ENCODE results near the gene SPATA2. TPM values are rescaled to one million over a fixed set of nuclear protein-coding genes. Genes with fewer than 3 reads are reported as not detected.

Gene SPATA2
- total RNA-seq, 4 donors from 2014 or later, result 3.3 to 5.6 (median 4.0) TPM

DNA sequence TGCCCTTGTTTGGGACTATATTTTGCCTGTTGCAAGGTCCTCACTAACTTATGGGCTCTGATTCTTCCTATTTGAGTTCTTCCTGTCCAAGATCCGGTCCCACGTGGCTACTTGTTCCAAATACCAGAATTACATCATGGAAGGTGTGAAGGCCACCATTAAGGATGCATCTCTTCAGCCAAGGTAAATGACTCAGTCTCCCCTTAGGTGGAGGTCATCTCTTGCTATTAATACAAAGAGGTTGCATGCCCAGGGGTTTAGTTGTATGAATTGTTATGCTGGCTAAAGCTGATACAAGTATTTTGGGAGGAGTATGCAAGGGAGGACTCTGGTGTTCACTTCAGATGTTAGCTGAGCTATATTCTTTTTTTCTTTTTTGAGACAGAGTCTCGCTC lies 30.0 kb upstream of the SPATA2 start:
- 82 to 92% methylated on average over 3 of the region's 3 CpGs for WGBS, 2 donors
- intact Hi-C loops (cut with DNase I), result no loop called here
- DNase-seq, result no peak

DNA sequence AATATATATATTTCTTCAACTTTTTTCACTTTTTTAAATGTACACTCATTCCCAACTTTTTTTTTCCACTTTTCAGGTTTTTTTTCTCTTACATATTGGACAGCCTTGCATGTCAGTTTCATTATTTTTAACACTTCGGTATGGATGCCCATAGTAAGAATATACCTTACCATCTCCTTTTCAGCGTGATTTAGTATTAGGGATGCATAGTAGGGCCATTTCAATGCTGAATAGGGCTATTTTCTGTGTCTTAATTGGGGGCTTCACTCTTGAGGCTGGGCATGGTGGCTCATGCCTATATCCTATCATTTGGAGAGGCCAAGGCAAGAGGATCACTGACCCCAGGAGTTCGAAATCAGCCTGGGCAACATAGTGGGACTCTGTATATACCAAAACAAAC lies 27.6 kb upstream of the SPATA2 start:
- 98 to 100% methylated on average over 3 of the region's 3 CpGs for WGBS, 2 donors
- no peaks in the 10 kb centered on the region for H3K27me3 ChIP-seq
- peaks cover 12 to 51% (median 15%) of the 10 kb centered on the region in 3 donors for H3K4me1 ChIP-seq
- TF ChIP-seq, protein P1, sequence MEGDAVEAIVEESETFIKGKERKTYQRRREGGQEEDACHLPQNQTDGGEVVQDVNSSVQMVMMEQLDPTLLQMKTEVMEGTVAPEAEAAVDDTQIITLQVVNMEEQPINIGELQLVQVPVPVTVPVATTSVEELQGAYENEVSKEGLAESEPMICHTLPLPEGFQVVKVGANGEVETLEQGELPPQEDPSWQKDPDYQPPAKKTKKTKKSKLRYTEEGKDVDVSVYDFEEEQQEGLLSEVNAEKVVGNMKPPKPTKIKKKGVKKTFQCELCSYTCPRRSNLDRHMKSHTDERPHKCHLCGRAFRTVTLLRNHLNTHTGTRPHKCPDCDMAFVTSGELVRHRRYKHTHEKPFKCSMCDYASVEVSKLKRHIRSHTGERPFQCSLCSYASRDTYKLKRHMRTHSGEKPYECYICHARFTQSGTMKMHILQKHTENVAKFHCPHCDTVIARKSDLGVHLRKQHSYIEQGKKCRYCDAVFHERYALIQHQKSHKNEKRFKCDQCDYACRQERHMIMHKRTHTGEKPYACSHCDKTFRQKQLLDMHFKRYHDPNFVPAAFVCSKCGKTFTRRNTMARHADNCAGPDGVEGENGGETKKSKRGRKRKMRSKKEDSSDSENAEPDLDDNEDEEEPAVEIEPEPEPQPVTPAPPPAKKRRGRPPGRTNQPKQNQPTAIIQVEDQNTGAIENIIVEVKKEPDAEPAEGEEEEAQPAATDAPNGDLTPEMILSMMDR (IDR thresholded peaks at IDR 0.05), result no peak
- TF ChIP-seq POLR2A (IDR thresholded peaks at IDR 0.05), result no peak
- H3K27ac ChIP-seq, result no peak overlapping the region
- H3K4me3 ChIP-seq, result no peak overlapping the region
- no peaks in the 10 kb centered on the region for H3K9me3 ChIP-seq
- intact Hi-C loops (cut with DNase I), result no loop called here
- no peak for DNase-seq
- peaks cover 7 to 77% (median 28%) of the 10 kb centered on the region in 3 donors for H3K36me3 ChIP-seq

More for the DNA sequence above, 30.0 kb upstream of the SPATA2 start:
- Histone ChIP-seq H3K27ac (no peak overlapping the region), H3K4me1 (peaks cover 0 to 32% (median 4%) of the 10 kb centered on the region in 3 donors), H3K36me3 (peaks cover 16 to 97% (median 45%) of the 10 kb centered on the region in 3 donors), H3K9me3 (no peaks in the 10 kb centered on the region), H3K4me3 (no peak overlapping the region), H3K27me3 (no peaks in the 10 kb centered on the region)
- TF ChIP-seq, protein P1 (IDR thresholded peaks at IDR 0.05), result no peak
- no peak for TF ChIP-seq POLR2A (IDR thresholded peaks at IDR 0.05)

DNA sequence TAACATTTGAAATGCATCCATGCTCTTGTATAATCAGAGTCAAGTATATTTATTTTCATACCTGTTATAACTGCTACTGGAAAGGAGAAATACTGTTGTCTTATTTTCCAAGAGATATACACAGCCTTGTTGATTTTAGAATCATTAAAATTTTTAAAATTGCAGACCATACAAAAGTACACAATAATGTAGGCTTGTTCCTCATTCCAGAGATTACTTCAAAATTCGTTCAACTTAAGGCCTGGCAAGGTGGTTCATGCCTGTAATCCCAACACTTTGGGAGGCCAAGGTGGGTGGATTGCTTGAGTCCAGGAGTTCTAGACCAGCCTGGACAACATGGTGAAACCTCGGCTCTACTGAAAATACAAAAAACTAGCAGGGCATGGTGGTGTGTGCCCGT lies 27.0 kb upstream of the SPATA2 start:
- Histone ChIP-seq H3K27me3 (no peaks in the 10 kb centered on the region), H3K4me3 (no peak overlapping the region), H3K36me3 (peaks cover 7 to 72% (median 26%) of the 10 kb centered on the region in 3 donors), H3K4me1 (peaks cover 17 to 58% (median 22%) of the 10 kb centered on the region in 3 donors), H3K9me3 (no peaks in the 10 kb centered on the region), H3K27ac (no peak overlapping the region)
- TF ChIP-seq, protein P1 (IDR thresholded peaks at IDR 0.05), result no peak
- no peak for TF ChIP-seq POLR2A (IDR thresholded peaks at IDR 0.05)
- intact Hi-C loops (cut with DNase I), result no loop called here
- no peak for DNase-seq
- WGBS, 2 donors, result 60 to 78% methylated on average over 3 of the region's 3 CpGs

DNA sequence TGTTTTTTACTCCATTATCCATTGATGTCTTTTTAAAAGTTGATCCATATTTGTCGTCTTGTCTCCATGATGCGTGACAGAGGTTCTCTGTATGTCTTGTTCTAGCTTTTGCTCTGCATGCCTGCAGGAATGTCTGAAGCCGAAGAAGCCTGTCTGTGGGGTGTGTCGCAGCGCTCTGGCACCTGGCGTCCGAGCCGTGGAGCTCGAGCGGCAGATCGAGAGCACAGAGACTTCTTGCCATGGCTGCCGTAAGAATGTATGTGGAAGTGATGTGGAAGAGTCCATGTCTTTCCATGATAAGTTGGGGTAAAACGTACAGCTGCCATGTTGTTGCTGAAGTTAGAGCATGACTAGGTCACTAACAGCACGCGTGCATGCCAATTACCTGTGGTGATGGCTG lies 26.1 kb upstream of the SPATA2 start:
- intact Hi-C loops (cut with DNase I), result no loop called here
- Histone ChIP-seq H3K36me3 (peaks cover 0 to 64% (median 17%) of the 10 kb centered on the region in 3 donors), H3K4me3 (no peak overlapping the region), H3K4me1 (peaks cover 19 to 63% (median 23%) of the 10 kb centered on the region in 3 donors), H3K27ac (no peak overlapping the region), H3K9me3 (no peaks in the 10 kb centered on the region), H3K27me3 (no peaks in the 10 kb centered on the region)
- 92 to 94% methylated on average over 8 to 10 of the region's 15 CpGs for WGBS, 2 donors
- no peak for DNase-seq
- TF ChIP-seq POLR2A (IDR thresholded peaks at IDR 0.05), result no peak
- TF ChIP-seq, protein P1 (IDR thresholded peaks at IDR 0.05), result no peak

DNA sequence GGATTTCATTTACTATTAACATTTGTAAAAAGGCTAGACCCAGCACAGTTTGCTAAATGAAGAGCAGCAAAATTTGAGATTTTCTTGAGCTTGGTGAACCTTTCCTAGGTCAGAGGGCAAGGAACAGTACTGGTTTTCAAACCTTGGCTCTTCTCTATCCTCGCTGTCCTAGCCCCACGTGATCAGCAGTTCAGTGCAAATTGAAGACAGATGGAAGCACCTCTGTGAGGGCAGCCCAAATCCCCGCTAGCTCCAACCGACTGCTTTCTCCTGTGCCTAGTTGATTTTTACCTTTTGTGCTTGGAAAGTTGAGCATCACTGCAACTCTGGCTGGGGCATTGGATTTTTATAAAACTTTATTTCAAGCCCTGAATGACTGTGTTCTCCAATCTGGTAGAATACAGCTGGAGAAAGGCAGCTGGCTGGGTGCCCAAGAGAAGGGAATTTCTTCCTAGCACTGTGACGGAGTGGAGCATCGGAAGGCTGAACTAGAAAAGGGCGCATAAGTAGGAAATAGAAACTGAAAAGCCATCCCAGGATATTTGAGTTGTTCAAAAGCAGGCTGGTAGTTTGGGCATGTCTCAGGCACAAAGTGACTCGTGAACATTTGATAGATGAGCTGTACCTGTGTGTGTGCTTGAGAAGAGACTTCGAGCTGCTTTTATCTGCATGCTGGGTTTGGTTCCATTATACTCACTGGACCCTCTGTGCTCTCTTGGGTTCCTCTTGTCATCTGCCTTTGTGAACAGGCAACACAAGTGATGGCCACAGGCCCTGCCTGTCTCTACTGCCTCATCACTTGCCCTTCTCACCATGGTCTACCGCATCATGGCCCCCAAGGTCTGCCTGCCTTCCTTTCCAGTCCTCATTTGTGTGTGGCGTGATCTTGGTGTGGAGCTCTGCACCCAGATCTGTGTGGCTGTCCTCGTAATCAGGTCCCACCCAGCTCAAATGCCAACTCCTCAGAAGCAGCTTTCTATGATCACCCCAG lies 23.1 kb upstream of the SPATA2 start:
- H3K27ac ChIP-seq, result peak overlapping the region in 2 of 4 donors; percentile 96 to 97
- WGBS, 2 donors, result 46 to 54% methylated on average over 11 to 12 of the region's 12 CpGs
- no peaks in the 10 kb centered on the region for H3K27me3 ChIP-seq
- peak overlapping the region in 3 of 4 donors; percentile 10 to 97 (median 95) for H3K4me3 ChIP-seq
- intact Hi-C loops (cut with DNase I), result no loop called here
- TF ChIP-seq, protein P1 (IDR thresholded peaks at IDR 0.05), result no peak
- no peak for TF ChIP-seq POLR2A (IDR thresholded peaks at IDR 0.05)
- H3K9me3 ChIP-seq, result no peaks in the 10 kb centered on the region
- no peak for DNase-seq
- H3K36me3 ChIP-seq, result peaks cover 0 to 35% (median 0%) of the 10 kb centered on the region in 3 donors
- peaks cover 19 to 66% (median 26%) of the 10 kb centered on the region in 3 donors for H3K4me1 ChIP-seq

Data from esophagus squamous epithelium (tissue), 5 donors.